H1 (cell line): ENCODE measurements around the gene TMEM114. TPM values are rescaled to one million over a fixed set of nuclear protein-coding genes. Genes with fewer than 3 reads are reported as not detected.

Experiments used
- CTCF ChIA-PET: fragments of 300-600 bp; sonication (Branson Sonifier 250); formaldehyde crosslinking; loops from one replicate; lab custom pipeline; 2021; ENCODE audit not compliant: partially characterized antibody; lab: Charles Lee
- POLR2A ChIA-PET: fragments of 300-600 bp; sonication (Branson Sonifier 250); formaldehyde crosslinking; loops from one replicate; lab custom pipeline; 2021; ENCODE audit warnings: inconsistent platforms; ENCODE audit not compliant: partially characterized antibody; lab: Charles Lee
- DNase-seq, 2 experiments: peaks; one replicate each; pipeline versions ENCODE4 v3.0.0 to v3.0.0-alpha.2; 2010 to 2022; ENCODE audit warnings: low spot score in 2 of 2, low read depth in 1 of 2, mixed read lengths in 1 of 2
- FAIRE-seq: peaks from 2 replicates; lab custom pipeline; 2011; peaks lifted over from hg19 to GRCh38; lab: Jason Lieb, UNC
- H2AFZ ChIP-seq: 2 replicates; pipeline ENCODE4 v1.8.1; 2012; ENCODE audit warnings: low read length, inconsistent platforms
- H2AK5ac ChIP-seq: 2 replicates; pipeline ENCODE4 v1.6.1; 2013; ENCODE audit warnings: low read depth, low read length
- H2BK120ac ChIP-seq: replicated peaks from 2 replicates; pipeline ENCODE3; 2013; ENCODE audit warnings: low read depth, low read length, inconsistent platforms
- H2BK12ac ChIP-seq: 2 replicates; pipeline ENCODE4 v1.6.1; 2013; ENCODE audit warnings: low read depth, low read length
- H2BK15ac ChIP-seq: 2 replicates; pipeline ENCODE4 v1.6.1; 2013; ENCODE audit warnings: low read length
- H2BK20ac ChIP-seq: 2 replicates; pipeline ENCODE4 v1.6.1; 2013; ENCODE audit warnings: low read length
- H2BK5ac ChIP-seq: 2 replicates; pipeline ENCODE4 v1.6.1; 2013; ENCODE audit warnings: low read depth, low read length
- H3K14ac ChIP-seq: 2 replicates; pipeline ENCODE4 v1.6.1; 2013; ENCODE audit warnings: inconsistent platforms; ENCODE audit not compliant: insufficient read length
- H3K18ac ChIP-seq: 2 replicates; pipeline ENCODE4 v1.6.1; 2013; ENCODE audit warnings: low read length; ENCODE audit errors: extremely low read depth
- H3K23ac ChIP-seq: 2 replicates; pipeline ENCODE4 v1.6.1; 2013; ENCODE audit warnings: inconsistent platforms; ENCODE audit not compliant: insufficient read length
- H3K23me2 ChIP-seq: 2 replicates; pipeline ENCODE4 v1.6.1; 2013; ENCODE audit warnings: low read depth, low read length
- H3K27ac ChIP-seq: 2 replicates; pipeline ENCODE4 v1.6.1; 2011; ENCODE audit warnings: low read depth, low read length, inconsistent platforms
- H3K27me3 ChIP-seq, 4 experiments: replicated peaks in 1 of 4; 1 replicate in 1 of 4; 2 replicates in 3 of 4; pipeline versions ENCODE4 v1.6.1 to v1.8.1; 2011 to 2013; ENCODE audit warnings: low read length in 3 of 4, mild to moderate bottlenecking in 3 of 4, inconsistent platforms in 2 of 4, mixed read lengths in 2 of 4, moderate library complexity in 1 of 4; ENCODE audit not compliant: control insufficient read depth in 3 of 4, insufficient read depth in 3 of 4; ENCODE audit errors: extremely low read depth in 1 of 4
- H3K36me3 ChIP-seq, 4 experiments: 2 replicates each; pipeline versions ENCODE4 v1.6.1 to v1.8.1; 2011 to 2013; ENCODE audit warnings: mild to moderate bottlenecking in 4 of 4, low read length in 3 of 4, moderate library complexity in 2 of 4, control low read depth in 1 of 4, inconsistent platforms in 1 of 4; ENCODE audit not compliant: insufficient read depth in 4 of 4, control insufficient read depth in 2 of 4
- H3K4ac ChIP-seq: replicated peaks from 2 replicates; pipeline ENCODE3; 2013; ENCODE audit warnings: low read length, low read depth, mixed read lengths, inconsistent platforms; ENCODE audit not compliant: insufficient read length
- H3K4me1 ChIP-seq, 4 experiments: replicated peaks in 1 of 4; 1 replicate in 1 of 4; 2 replicates in 3 of 4; pipeline versions ENCODE4 v1.6.1 to v1.8.1; 2011 to 2013; ENCODE audit warnings: low read length in 3 of 4, inconsistent platforms in 2 of 4, mixed read lengths in 1 of 4; ENCODE audit not compliant: insufficient read depth in 4 of 4, control insufficient read depth in 3 of 4
- H3K4me2 ChIP-seq, 2 experiments: 2 replicates each; pipeline versions ENCODE4 v1.6.1 to v1.8.1; 2011 to 2013; ENCODE audit warnings: low read depth in 2 of 2, low read length in 2 of 2, control low read depth in 1 of 2, inconsistent platforms in 1 of 2, mild to moderate bottlenecking in 1 of 2; ENCODE audit not compliant: insufficient read depth in 1 of 2
- H3K4me3 ChIP-seq, 4 experiments: fragments of 200-600, 300-600 bp in 1 of 4; sonication (generic), shearing (Covaris generic), sonication (Bioruptor Twin) in 1 of 4; 2 replicates each; pipeline versions ENCODE4 v1.5.1 to v1.8.1; 2011 to 2016; ENCODE audit warnings: low read length in 4 of 4, low read depth in 3 of 4, control low read depth in 2 of 4, inconsistent platforms in 2 of 4, mild to moderate bottlenecking in 2 of 4, mixed read lengths in 1 of 4, moderate library complexity in 1 of 4; ENCODE audit not compliant: insufficient read depth in 2 of 4; ENCODE audit errors: extremely low read depth in 1 of 4
- H3K56ac ChIP-seq: replicated peaks from 2 replicates; pipeline ENCODE3; 2013; ENCODE audit warnings: low read depth, mild to moderate bottlenecking, mixed read lengths, low read length, inconsistent platforms; ENCODE audit not compliant: insufficient read length
- H3K79me1 ChIP-seq: 2 replicates; pipeline ENCODE4 v1.6.1; 2013; ENCODE audit warnings: low read depth, low read length, control low read depth
- H3K79me2 ChIP-seq, 2 experiments: 2 replicates each; pipeline versions ENCODE4 v1.6.1 to v1.8.1; 2012 to 2013; ENCODE audit warnings: low read length in 2 of 2, mild to moderate bottlenecking in 2 of 2, inconsistent platforms in 1 of 2; ENCODE audit not compliant: insufficient read depth in 2 of 2, control insufficient read depth in 1 of 2
- H3K9ac ChIP-seq, 4 experiments: replicated peaks in 1 of 4; 1 replicate in 1 of 4; 2 replicates in 3 of 4; pipeline versions ENCODE4 v1.6.1 to v1.8.1; 2011 to 2013; ENCODE audit warnings: low read depth in 3 of 4, low read length in 3 of 4, control low read depth in 2 of 4, mild to moderate bottlenecking in 2 of 4, moderate library complexity in 2 of 4, inconsistent platforms in 1 of 4; ENCODE audit errors: extremely low read depth in 1 of 4
- H3K9me3 ChIP-seq, 2 experiments: 2 replicates each; pipeline versions ENCODE4 v1.6.1 to v1.8.1; 2012 to 2013; ENCODE audit warnings: mild to moderate bottlenecking in 2 of 2, moderate library complexity in 2 of 2, control low read depth in 1 of 2, inconsistent platforms in 1 of 2, low read depth in 1 of 2, low read length in 1 of 2, mixed read lengths in 1 of 2; ENCODE audit not compliant: insufficient read depth in 2 of 2
- H4K20me1 ChIP-seq, 2 experiments: replicated peaks in 1 of 2; 2 replicates each; pipeline versions ENCODE3 to v1.8.1; 2011 to 2013; ENCODE audit warnings: inconsistent platforms in 2 of 2, low read length in 2 of 2, mild to moderate bottlenecking in 1 of 2; ENCODE audit not compliant: insufficient read depth in 2 of 2, control insufficient read depth in 1 of 2
- H4K5ac ChIP-seq: 2 replicates; pipeline ENCODE4 v1.6.1; 2013; ENCODE audit warnings: low read length, low read depth, mixed read lengths, inconsistent platforms; ENCODE audit not compliant: insufficient read length
- H4K8ac ChIP-seq: 2 replicates; pipeline ENCODE4 v1.8.0; 2013; ENCODE audit warnings: mild to moderate bottlenecking, moderate library complexity, low read length, inconsistent platforms; ENCODE audit not compliant: insufficient read depth; ENCODE audit errors: extremely low read depth
- H4K91ac ChIP-seq: replicated peaks from 2 replicates; pipeline ENCODE3; 2013; ENCODE audit warnings: low read length, mixed read lengths, inconsistent platforms; ENCODE audit not compliant: insufficient read length
- CEBPB ChIP-seq: IDR thresholded peaks from 2 replicates; pipeline ENCODE4 v1.6.1; 2012; ENCODE audit warnings: low read depth, low read length
- CHD1 ChIP-seq: IDR thresholded peaks from 2 replicates; pipeline ENCODE4 v1.6.1; 2012; ENCODE audit warnings: low read depth, low read length, improper control_type of control experiment
- CTBP2 ChIP-seq: IDR thresholded peaks from 2 replicates; pipeline ENCODE4 v1.7.0; 2011; ENCODE audit warnings: borderline replicate concordance, mild to moderate bottlenecking, moderate library complexity, mixed read lengths, low read length; ENCODE audit not compliant: insufficient read depth, insufficient read length
- E2F6 ChIP-seq: IDR thresholded peaks from 2 replicates; pipeline ENCODE4 v1.6.1; 2012; ENCODE audit warnings: inconsistent platforms
- MAX ChIP-seq: IDR thresholded peaks from 2 replicates; pipeline ENCODE4 v1.6.1; 2012; ENCODE audit warnings: inconsistent platforms
- NANOG ChIP-seq: IDR thresholded peaks from 2 replicates; pipeline ENCODE4 v1.6.1; 2011; ENCODE audit warnings: low read length, low read depth, mild to moderate bottlenecking, inconsistent platforms; ENCODE audit not compliant: insufficient read depth, poor library complexity, severe bottlenecking
- TAF1 ChIP-seq: IDR thresholded peaks from 2 replicates; pipeline ENCODE4 v1.6.1; 2011; ENCODE audit warnings: mild to moderate bottlenecking, low read depth, low read length
- TCF12 ChIP-seq: IDR thresholded peaks from 2 replicates; pipeline ENCODE4 v1.6.1; 2011; ENCODE audit warnings: low read depth, mild to moderate bottlenecking, low read length
- ZNF274 ChIP-seq: IDR thresholded peaks from 2 replicates; pipeline ENCODE4 v1.7.0; 2012; ENCODE audit warnings: low read length, borderline replicate concordance; ENCODE audit errors: extremely low read depth
- WGBS, 2 experiments: shearing (Covaris generic) in 1 of 2; methylation state at CpG; one replicate each; pipeline versions ENCODE4 v1.1.6 to v1.1.7; 2013 to 2015; ENCODE audit warnings: low lambda C conversion rate in 2 of 2, mixed read lengths in 2 of 2, inconsistent platforms in 1 of 2, low coverage in 1 of 2, missing lambda C conversion rate in 1 of 2; ENCODE audit not compliant: insufficient replicate concordance in 2 of 2, insufficient coverage in 1 of 2, insufficient read length in 1 of 2; ENCODE audit errors: extremely low coverage in 1 of 2, missing lambda C conversion rate in 1 of 2; 5-methylcytosine and 5-hydroxymethylcytosine counted together
- polyA plus RNA-seq, 7 experiments: library from polyadenylated mRNA; depleted of rRNA in 3 of 7; stranded (reverse) in 5 of 7; unstranded in 2 of 7; fragments of >200 nt in 5 of 7; fragments of 200-250 nt in 2 of 7; gene quantifications; 1 replicate in 5 of 7; 2 replicates in 1 of 7; 4 replicates in 1 of 7; pipeline versions ENCODE4 v1.2.1 to v1.2.3, GENCODE V29; 2011 to 2013; ENCODE audit warnings: missing spikeins in 2 of 7, mixed read lengths in 2 of 7
- total RNA-seq: library from RNA; stranded (reverse); fragmentation: NEBNext Ultra II Directional; extraction: Animal tissue kit (Norgen Biotek cat#: 25700); gene quantifications from 2 replicates; pipeline ENCODE4 v1.2.1, GENCODE V29; 2021

TMEM114 gene
- total and polyA plus RNA-seq, 2 of the 8 experiments (the other 6 are each of a cell fraction or from before 2014, with no cell fraction given), result 1.6 to 2.9 TPM

GRCh38 chr16:8630255-8630953, 40.1 kb upstream of the TMEM114 start:
- H2BK15ac ChIP-seq, result no peak overlapping the region
- no peak overlapping the region for H3K27ac ChIP-seq
- no peak for FAIRE-seq
- H3K79me1 ChIP-seq, result peaks cover 11% of the 10 kb centered on the region
- H3K79me2 ChIP-seq, result peaks cover 0 to 6% of the 10 kb centered on the region in 2 experiments; a peak in 1 of 4 replicates
- no peak overlapping the region for H2BK120ac ChIP-seq
- ChIA-PET POLR2A (interaction anchor here (0.7 to 2.1 kb wide), 4 partner anchors 8 to 22 kb away, joined by 3 to 10 read pairs (median 6); partner anchors contain the start of gene METTL22), CTCF (interaction anchor here (1.2 to 24.1 kb wide), 5 partner anchors 6 to 59 kb away, joined by 3 to 416 read pairs (median 5); no protein-coding TSS in a partner anchor)
- peaks cover 8 to 25% of the 10 kb centered on the region in 2 experiments for H4K20me1 ChIP-seq
- H3K4me1 ChIP-seq, result no peaks in the 10 kb centered on the region
- peaks cover 36 to 75% (median 64%) of the 10 kb centered on the region in 4 experiments for H3K36me3 ChIP-seq
- H3K4me2 ChIP-seq, result no peak overlapping the region
- no peak overlapping the region for H4K91ac ChIP-seq
- H3K4ac ChIP-seq, result no peak overlapping the region
- no peak overlapping the region for H3K23ac ChIP-seq
- no peak overlapping the region for H2BK20ac ChIP-seq
- no peak overlapping the region for H2BK12ac ChIP-seq
- TF ChIP-seq TAF1, result no peak
- no peak for TF ChIP-seq MAX
- TF ChIP-seq CTBP2, result no peak
- TF ChIP-seq ZNF274, result no peak
- TF ChIP-seq NANOG, result no peak
- TF ChIP-seq CEBPB, result no peak
- TF ChIP-seq TCF12, result no peak
- no peak for TF ChIP-seq E2F6
- no peak for TF ChIP-seq CHD1
- TF ChIP-seq, all 59 proteins: peak for 0
- H3K9ac ChIP-seq, result no peak overlapping the region; a peak in 1 of 7 replicates
- DNase-seq, result no peak
- H2AFZ ChIP-seq, result no peak overlapping the region
- H3K27me3 ChIP-seq, result no peaks in the 10 kb centered on the region
- no peak overlapping the region for H3K56ac ChIP-seq
- H3K9me3 ChIP-seq, result no peaks in the 10 kb centered on the region
- H2AK5ac ChIP-seq, result no peak overlapping the region
- H3K14ac ChIP-seq, result no peak overlapping the region
- H4K5ac ChIP-seq, result no peak overlapping the region
- H3K4me3 ChIP-seq, result no peak overlapping the region
- no peak overlapping the region for H4K8ac ChIP-seq
- no peaks in the 10 kb centered on the region; the same call in 1 of the 2 replicates for H3K23me2 ChIP-seq
- H2BK5ac ChIP-seq, result no peak overlapping the region
- H3K18ac ChIP-seq, result no peak overlapping the region
- 89% methylated on average over 11 of the region's 11 CpGs; no CpG with 5 or more reads in 1 of the 2 experiments for WGBS, 2 experiments
